ENCODE results near the gene DNAJA4. TPM values are rescaled to one million over a fixed set of nuclear protein-coding genes. Genes with fewer than 3 reads are reported as not detected.

Gene DNAJA4
- total and polyA plus RNA-seq, 2 of the 13 experiments (the other 11 are each of a cell fraction or from before 2014, with no cell fraction given), result not detected

DNA sequence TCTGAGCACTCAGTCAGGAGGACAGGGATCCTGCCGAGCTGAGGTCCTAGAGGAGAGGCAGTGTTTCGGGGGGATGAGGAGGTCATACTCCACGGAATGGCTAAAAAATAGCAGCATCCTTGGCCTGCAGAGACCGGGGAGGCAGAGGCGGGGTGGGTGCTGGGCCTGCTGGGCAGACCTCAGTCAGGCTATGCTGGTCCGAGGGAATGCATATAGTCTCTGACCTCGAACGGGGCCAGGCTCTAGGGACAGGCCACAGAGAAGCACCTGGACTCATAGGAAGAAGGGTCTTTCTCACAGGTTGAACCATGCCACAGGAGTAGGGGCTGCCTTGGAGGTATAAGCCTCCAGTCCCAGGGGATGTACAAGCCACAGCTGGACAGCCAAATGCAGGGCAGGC is 49.0 kb downstream of the DNAJA4 start:
- Histone ChIP-seq H2AFZ (ENCODE audit: low read length) (no peak overlapping the region), H3K4me2 (ENCODE audit: low read depth, low read length) (no peak overlapping the region), H3K36me3 (replicated peaks in 1 of 2; ENCODE audit: control insufficient read depth in 1 of 2, insufficient read depth in 2 of 2, low read length in 2 of 2) (no peaks in the 10 kb centered on the region), H3K4me3 (replicated peaks in 1 of 3; ENCODE audit: insufficient read depth in 1 of 3, low read depth in 2 of 3, low read length in 3 of 3) (no peak overlapping the region), H3K27ac (ENCODE audit: extremely low read length, insufficient read depth, low read length) (no peak overlapping the region), H3K27me3 (ENCODE audit: control insufficient read depth in 1 of 2, insufficient read depth in 2 of 2, low read length in 2 of 2) (peaks cover 2 to 35% of the 10 kb centered on the region in 2 experiments; a peak in 4 of 5 replicates), H4K20me1 (ENCODE audit: insufficient read depth, low read length) (no peaks in the 10 kb centered on the region), H3K9me3 (ENCODE audit: low read length) (no peaks in the 10 kb centered on the region), H3K79me2 (ENCODE audit: insufficient read depth, low read length) (no peaks in the 10 kb centered on the region), H3K4me1 (ENCODE audit: insufficient read depth, low read length) (peaks cover 5% of the 10 kb centered on the region; the same call in 1 of the 2 replicates), H3K9ac (ENCODE audit: insufficient read depth, low read depth, low read length) (no peak overlapping the region)
- FAIRE-seq (no peak), ATAC-seq (no peak), DNase-seq (ENCODE audit: low spot score) (no peak)
- POLR2A ChIA-PET, result no interaction called here
- CTCF ChIA-PET (ENCODE audit: low intra/inter-chr PET ratio, low total read pairs), result no interaction called here
- TF ChIP-seq ZFP90 (CRISPR knock-in tag; IDR thresholded peaks at IDR 0.05; ENCODE audit: borderline replicate concordance) (no peak), PHB2 (IDR thresholded peaks at IDR 0.05; ENCODE audit: partially characterized antibody) (no peak)
- BruUV-seq (replicated peaks), result no TSS peak
- WGBS (ENCODE audit: low lambda C conversion rate), result 26% methylated on average over 5 of the region's 8 CpGs
- intact Hi-C loops (cut with micrococcal nuclease; ENCODE audit: unreplicated experiment) (no loop called here), in situ Hi-C loops (cut with HindIII; ENCODE audit: extremely low pct_ligation_motif_present, low pct_unique_long_range_greater_than_20kb) (loop anchor here (5.0 kb wide), 1 partner anchor 109 kb away; no protein-coding TSS in a partner anchor)

DNA sequence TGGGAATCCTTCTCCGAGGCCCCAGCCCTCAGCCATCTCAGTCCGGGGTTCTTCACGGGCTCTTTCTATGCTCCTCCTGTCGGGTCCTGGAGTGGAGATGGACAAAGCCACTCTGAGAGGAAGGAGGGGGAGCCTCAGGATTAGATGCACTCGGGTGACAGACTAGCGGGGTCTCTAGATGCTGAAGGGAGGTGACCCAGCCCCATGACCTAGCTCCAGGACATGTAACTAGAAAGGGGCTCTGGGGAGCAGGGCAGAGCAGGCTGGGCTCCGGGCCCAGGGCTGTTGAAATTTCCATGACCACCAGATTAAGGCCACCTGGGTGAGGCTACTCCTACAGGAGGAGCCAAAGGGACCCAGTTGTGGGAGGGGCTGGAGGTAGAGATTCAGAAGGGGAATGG is 49.8 kb downstream of the DNAJA4 start:
- 6% methylated on average over 5 of the region's 7 CpGs for WGBS (ENCODE audit: low lambda C conversion rate)
- H2AFZ ChIP-seq (ENCODE audit: low read length), result no peak overlapping the region
- H3K36me3 ChIP-seq (replicated peaks in 1 of 2; ENCODE audit: control insufficient read depth in 1 of 2, insufficient read depth in 2 of 2, low read length in 2 of 2), result no peaks in the 10 kb centered on the region
- intact Hi-C loops (cut with micrococcal nuclease; ENCODE audit: unreplicated experiment), result no loop called here
- TF ChIP-seq NCOR1 (IDR thresholded peaks at IDR 0.05; ENCODE audit: borderline replicate concordance, low read length) (no peak), ARNT2 (CRISPR knock-in tag; IDR thresholded peaks at IDR 0.05; ENCODE audit: low read depth) (no peak), ATAD3A (CRISPR knock-in tag; IDR thresholded peaks at IDR 0.05) (no peak), ZNF569 (CRISPR knock-in tag; IDR thresholded peaks at IDR 0.05; ENCODE audit: borderline replicate concordance) (no peak), ZFP37 (CRISPR knock-in tag; IDR thresholded peaks at IDR 0.05; ENCODE audit: borderline replicate concordance) (no peak), ZNF24 (IDR thresholded peaks at IDR 0.05) (no peak)
- TF ChIP-seq, protein P1, sequence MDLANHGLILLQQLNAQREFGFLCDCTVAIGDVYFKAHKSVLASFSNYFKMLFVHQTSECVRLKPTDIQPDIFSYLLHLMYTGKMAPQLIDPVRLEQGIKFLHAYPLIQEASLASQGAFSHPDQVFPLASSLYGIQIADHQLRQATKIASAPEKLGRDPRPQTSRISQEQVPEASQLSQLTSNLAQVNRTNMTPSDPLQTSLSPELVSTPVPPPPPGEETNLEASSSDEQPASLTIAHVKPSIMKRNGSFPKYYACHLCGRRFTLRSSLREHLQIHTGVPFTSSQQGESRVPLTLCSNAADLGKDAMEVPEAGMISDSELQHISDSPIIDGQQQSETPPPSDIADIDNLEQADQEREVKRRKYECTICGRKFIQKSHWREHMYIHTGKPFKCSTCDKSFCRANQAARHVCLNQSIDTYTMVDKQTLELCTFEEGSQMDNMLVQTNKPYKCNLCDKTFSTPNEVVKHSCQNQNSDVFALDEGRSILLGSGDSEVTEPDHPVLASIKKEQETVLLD (CRISPR knock-in tag; IDR thresholded peaks at IDR 0.05; ENCODE audit: low read depth), result no peak
- TF ChIP-seq, protein P2, sequence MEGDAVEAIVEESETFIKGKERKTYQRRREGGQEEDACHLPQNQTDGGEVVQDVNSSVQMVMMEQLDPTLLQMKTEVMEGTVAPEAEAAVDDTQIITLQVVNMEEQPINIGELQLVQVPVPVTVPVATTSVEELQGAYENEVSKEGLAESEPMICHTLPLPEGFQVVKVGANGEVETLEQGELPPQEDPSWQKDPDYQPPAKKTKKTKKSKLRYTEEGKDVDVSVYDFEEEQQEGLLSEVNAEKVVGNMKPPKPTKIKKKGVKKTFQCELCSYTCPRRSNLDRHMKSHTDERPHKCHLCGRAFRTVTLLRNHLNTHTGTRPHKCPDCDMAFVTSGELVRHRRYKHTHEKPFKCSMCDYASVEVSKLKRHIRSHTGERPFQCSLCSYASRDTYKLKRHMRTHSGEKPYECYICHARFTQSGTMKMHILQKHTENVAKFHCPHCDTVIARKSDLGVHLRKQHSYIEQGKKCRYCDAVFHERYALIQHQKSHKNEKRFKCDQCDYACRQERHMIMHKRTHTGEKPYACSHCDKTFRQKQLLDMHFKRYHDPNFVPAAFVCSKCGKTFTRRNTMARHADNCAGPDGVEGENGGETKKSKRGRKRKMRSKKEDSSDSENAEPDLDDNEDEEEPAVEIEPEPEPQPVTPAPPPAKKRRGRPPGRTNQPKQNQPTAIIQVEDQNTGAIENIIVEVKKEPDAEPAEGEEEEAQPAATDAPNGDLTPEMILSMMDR (CRISPR knock-in tag; IDR thresholded peaks at IDR 0.05), result no peak
- BruUV-seq (replicated peaks), result no TSS peak
- ChIA-PET POLR2A (interaction anchor here (0.6 kb wide), 1 partner anchor 123 kb away, joined by 4 read pairs; the partner anchor contains the start of gene IREB2), CTCF (ENCODE audit: low intra/inter-chr PET ratio, low total read pairs) (no interaction called here)
- in situ Hi-C loops (cut with HindIII; ENCODE audit: extremely low pct_ligation_motif_present, low pct_unique_long_range_greater_than_20kb), result loop anchor here (5.0 kb wide), 1 partner anchor 108 kb away; no protein-coding TSS in a partner anchor
- H3K9me3 ChIP-seq (ENCODE audit: low read length), result no peaks in the 10 kb centered on the region
- no peak overlapping the region for H3K27ac ChIP-seq (ENCODE audit: extremely low read length, insufficient read depth, low read length)
- FAIRE-seq, result no peak
- no peak overlapping the region for H3K4me3 ChIP-seq (replicated peaks in 1 of 3; ENCODE audit: insufficient read depth in 1 of 3, low read depth in 2 of 3, low read length in 3 of 3)
- no peak for DNase-seq (ENCODE audit: low spot score)
- H3K9ac ChIP-seq (ENCODE audit: insufficient read depth, low read depth, low read length), result no peak overlapping the region
- H3K79me2 ChIP-seq (ENCODE audit: insufficient read depth, low read length), result no peaks in the 10 kb centered on the region
- no peak for ATAC-seq
- peaks cover 2 to 39% of the 10 kb centered on the region in 2 experiments; a peak in 4 of 5 replicates for H3K27me3 ChIP-seq (ENCODE audit: control insufficient read depth in 1 of 2, insufficient read depth in 2 of 2, low read length in 2 of 2)
- H3K4me2 ChIP-seq (ENCODE audit: low read depth, low read length), result no peak overlapping the region
- no peaks in the 10 kb centered on the region for H4K20me1 ChIP-seq (ENCODE audit: insufficient read depth, low read length)
- H3K4me1 ChIP-seq (ENCODE audit: insufficient read depth, low read length), result no peaks in the 10 kb centered on the region

All from HepG2 (cell line).